Progenitor cell of endocrine pancreas (in vitro differentiated cells): Measurements from ENCODE around the gene LLGL2. TPM values are rescaled to one million over a fixed set of nuclear protein-coding genes. Genes with fewer than 3 reads are reported as not detected.

Experiments used
- DNase-seq: peaks from one replicate; pipeline ENCODE4 v3.0.0; 2021; ENCODE audit warnings: low spot score; ENCODE audit not compliant: unreplicated experiment
- H3K27ac Mint-ChIP-seq: 2 replicates; pipeline ENCODE4 v1.8.0; 2021; ENCODE audit warnings: mild to moderate bottlenecking, moderate library complexity, mixed read lengths
- H3K27me3 Mint-ChIP-seq: 2 replicates; pipeline ENCODE4 v1.8.0; 2021; ENCODE audit warnings: mixed read lengths
- H3K36me3 Mint-ChIP-seq: 2 replicates; pipeline ENCODE4 v1.8.0; 2022; ENCODE audit warnings: mixed read lengths; ENCODE audit not compliant: insufficient read depth
- H3K4me1 Mint-ChIP-seq: 2 replicates; pipeline ENCODE4 v1.8.0; 2021; ENCODE audit warnings: low read depth, mixed read lengths
- H3K4me3 Mint-ChIP-seq: 2 replicates; pipeline ENCODE4 v1.8.0; 2021; ENCODE audit warnings: low read depth, mild to moderate bottlenecking, moderate library complexity, mixed read lengths
- H3K9me3 Mint-ChIP-seq: 2 replicates; pipeline ENCODE4 v1.8.0; 2021; ENCODE audit warnings: low read depth, mixed read lengths
- CTCF ChIP-seq: fragments of 200-600 bp; sonication (generic); IDR thresholded peaks from one replicate; pipeline ENCODE4 v1.5.0; 2021; ENCODE audit warnings: antibody characterized with exemption, mild to moderate bottlenecking; ENCODE audit not compliant: unreplicated experiment
- total RNA-seq: library from RNA; stranded (reverse); gene quantifications from 2 replicates; pipeline ENCODE4 v1.2.1, GENCODE V29; 2021

LLGL2 gene
- total RNA-seq, 1 donor from 2014 or later, result 235 TPM

DNA sequence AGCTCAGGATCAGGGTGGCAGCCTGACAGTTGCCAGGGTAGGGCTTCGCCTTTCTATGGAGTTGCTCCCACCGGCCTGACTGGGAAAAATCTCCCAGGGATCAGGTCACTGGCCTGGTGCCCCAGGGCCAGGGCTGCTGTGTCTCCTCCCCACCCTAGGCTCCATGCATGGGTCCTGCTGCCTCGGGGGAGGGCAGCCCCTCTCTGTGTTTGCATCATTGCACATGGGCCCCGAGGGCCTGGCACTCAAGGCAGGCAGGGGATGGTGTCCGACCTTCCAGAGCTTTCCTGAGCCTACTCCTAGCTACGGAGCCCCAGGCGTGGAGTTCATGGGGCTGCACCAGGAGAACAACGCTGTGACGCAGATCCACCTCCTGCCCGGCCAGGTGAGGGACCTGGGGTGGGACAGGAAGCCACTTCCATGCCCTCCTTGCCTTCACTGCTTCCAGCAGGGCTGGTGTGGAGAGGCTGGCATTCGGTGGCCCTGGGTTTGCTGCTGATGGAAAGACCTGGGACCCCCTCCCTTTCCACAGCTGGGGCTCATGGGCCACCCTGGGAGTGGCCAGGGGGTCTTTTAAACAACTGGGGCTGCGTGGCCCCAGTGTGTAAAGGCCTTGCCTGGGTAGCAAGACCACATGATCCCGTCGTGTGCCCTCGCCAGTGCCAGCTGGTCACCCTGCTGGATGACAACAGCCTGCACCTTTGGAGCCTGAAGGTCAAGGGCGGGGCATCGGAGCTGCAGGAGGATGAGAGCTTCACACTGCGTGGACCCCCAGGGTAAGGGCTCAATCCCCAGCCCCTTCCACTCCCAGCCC is 32.6 kb downstream of the LLGL2 start:
- Mint-ChIP-seq H3K27me3 (no peaks in the 10 kb centered on the region), H3K4me3 (no peak overlapping the region), H3K27ac (peak overlapping the region; percentile 59), H3K4me1 (peaks cover 25% of the 10 kb centered on the region), H3K36me3 (peaks cover 12% of the 10 kb centered on the region), H3K9me3 (no peaks in the 10 kb centered on the region)
- no peak for DNase-seq
- TF ChIP-seq CTCF, result no peak

DNA sequence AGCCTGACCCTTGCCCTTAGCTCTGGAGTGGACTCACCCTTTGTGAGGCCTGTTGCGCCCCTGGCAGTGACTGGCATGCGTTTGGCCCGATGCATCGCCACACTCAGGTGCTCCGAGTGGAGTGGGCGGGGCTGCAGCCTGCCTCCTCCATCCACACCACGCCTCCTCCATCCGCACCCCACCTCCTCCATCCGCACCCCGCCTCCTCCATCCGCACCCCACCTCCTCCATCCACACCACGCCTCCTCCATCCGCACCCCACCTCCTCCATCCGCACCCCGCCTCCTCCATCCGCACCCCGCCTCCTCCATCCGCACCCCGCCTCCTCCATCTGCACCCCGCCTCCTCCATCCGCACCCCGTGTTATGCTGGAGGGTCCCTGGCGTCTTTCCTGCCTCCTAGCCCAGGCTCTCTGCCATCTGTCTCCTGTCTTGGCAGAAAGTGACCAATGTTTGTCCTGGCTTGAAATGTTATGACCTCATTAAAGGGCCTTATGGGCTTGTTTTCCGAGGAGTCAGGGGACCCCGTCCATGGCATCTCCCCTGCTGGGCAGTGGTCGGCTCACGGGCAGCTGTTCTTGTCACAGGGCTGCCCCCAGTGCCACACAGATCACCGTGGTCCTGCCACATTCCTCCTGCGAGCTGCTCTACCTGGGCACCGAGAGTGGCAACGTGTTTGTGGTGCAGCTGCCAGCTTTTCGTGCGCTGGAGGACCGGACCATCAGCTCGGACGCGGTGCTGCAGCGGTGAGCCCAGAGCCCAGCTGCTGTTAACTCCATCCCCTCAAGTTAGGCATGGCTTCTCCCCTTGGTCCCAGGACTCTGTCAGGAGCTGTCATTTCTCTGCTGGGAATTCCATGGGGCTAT is 33.4 kb downstream of the LLGL2 start:
- no peak for TF ChIP-seq CTCF
- Mint-ChIP-seq H3K4me1 (peaks cover 17% of the 10 kb centered on the region), H3K27ac (no peak overlapping the region), H3K36me3 (peaks cover 8% of the 10 kb centered on the region), H3K9me3 (no peaks in the 10 kb centered on the region), H3K4me3 (peak overlapping the region; percentile 16), H3K27me3 (no peaks in the 10 kb centered on the region)
- DNase-seq, result no peak

GRCh38 chr17:75559958-75560533 is 34.5 kb downstream of the LLGL2 start:
- Mint-ChIP-seq H3K27me3 (no peaks in the 10 kb centered on the region), H3K36me3 (peaks cover 10% of the 10 kb centered on the region), H3K4me1 (peaks cover 14% of the 10 kb centered on the region), H3K4me3 (no peak overlapping the region), H3K9me3 (no peaks in the 10 kb centered on the region), H3K27ac (no peak overlapping the region)
- no peak for TF ChIP-seq CTCF
- DNase-seq, result no peak

- Mint-ChIP-seq H3K4me3 (no peak overlapping the region), H3K9me3 (no peaks in the 10 kb centered on the region)
- no peak for TF ChIP-seq CTCF
Measured at GRCh38 chr17:75561927-75562603, 36.6 kb downstream of the LLGL2 start.

More at GRCh38 chr17:75561927-75562603, 36.6 kb downstream of the LLGL2 start:
- H3K36me3 Mint-ChIP-seq, result peaks cover 19% of the 10 kb centered on the region
- no peak for DNase-seq
- no peaks in the 10 kb centered on the region for H3K27me3 Mint-ChIP-seq
- H3K4me1 Mint-ChIP-seq, result peaks cover 10% of the 10 kb centered on the region
- H3K27ac Mint-ChIP-seq, result no peak overlapping the region
